Pons (tissue), 1 donor: Measurements from ENCODE around the gene VWDE.
"Not testable (repeated sequence)": the region's sequence is repeated elsewhere in the genome, so short reads cannot be mapped to it uniquely, and the experiment has no call there.

Experiments used
- DNase-seq: peaks from one replicate; pipeline ENCODE4 v3.0.0-alpha.2; 2016; ENCODE audit warnings: low spot score

The VWDE gene

GRCh38 chr7:12403287-12404181 lies at the start of gene VWDE:
Gene VWDE (minus strand): TSS chr7:12403865. CDS start chr7:12403716, 149 bp downstream.
- no peak for DNase-seq

GRCh38 chr7:12453136-12453535 lies 49.5 kb upstream of the VWDE start:
- DNase-seq = not testable (repeated sequence)

GRCh38 chr7:12450615-12451014 lies 47.0 kb upstream of the VWDE start:
- DNase-seq = no peak

GRCh38 chr7:12444785-12445184 lies 41.1 kb upstream of the VWDE start:
- DNase-seq = no peak

- no peak for DNase-seq
Measured at GRCh38 chr7:12440229-12440628, 36.6 kb upstream of the VWDE start.

GRCh38 chr7:12436896-12437535 lies 33.4 kb upstream of the VWDE start:
- peak; percentile 15 for DNase-seq

GRCh38 chr7:12436126-12436525 lies 32.5 kb upstream of the VWDE start:
- DNase-seq = no peak

- DNase-seq = no peak
Measured at GRCh38 chr7:12434012-12434642, 30.5 kb upstream of the VWDE start.

- no peak for DNase-seq
Measured at GRCh38 chr7:12431886-12432556, 28.4 kb upstream of the VWDE start.

- no peak for DNase-seq
Measured at GRCh38 chr7:12425311-12425710, 21.6 kb upstream of the VWDE start.

GRCh38 chr7:12423997-12424745 lies 20.5 kb upstream of the VWDE start:
- DNase-seq = no peak

- DNase-seq = no peak
Measured at GRCh38 chr7:12423355-12423996, 19.8 kb upstream of the VWDE start.

GRCh38 chr7:12422554-12423320 lies 19.1 kb upstream of the VWDE start:
- no peak for DNase-seq

- DNase-seq = no peak
Measured at GRCh38 chr7:12418452-12418851, 14.8 kb upstream of the VWDE start.

GRCh38 chr7:12415072-12415471 lies 11.4 kb upstream of the VWDE start:
- no peak for DNase-seq

- DNase-seq = no peak
Measured at GRCh38 chr7:12412407-12412806, 8.7 kb upstream of the VWDE start.

GRCh38 chr7:12410523-12410922 lies 6.9 kb upstream of the VWDE start:
- no peak for DNase-seq

- DNase-seq = no peak
Measured at GRCh38 chr7:12409097-12409711, 5.5 kb upstream of the VWDE start.

GRCh38 chr7:12407652-12408051 lies 4.0 kb upstream of the VWDE start:
- DNase-seq = not testable (repeated sequence)

- no peak for DNase-seq
Measured at GRCh38 chr7:12402365-12402725, 1.3 kb downstream of the VWDE start.
